H1 (cell line): ENCODE results near the gene METTL22. TPM values are rescaled to one million over a fixed set of nuclear protein-coding genes. Genes with fewer than 3 reads are reported as not detected.

Source experiments
- CTCF ChIA-PET: fragments of 300-600 bp; sonication (Branson Sonifier 250); formaldehyde crosslinking; loops from one replicate; lab custom pipeline; 2021; ENCODE audit not compliant: partially characterized antibody; lab: Charles Lee
- POLR2A ChIA-PET: fragments of 300-600 bp; sonication (Branson Sonifier 250); formaldehyde crosslinking; loops from one replicate; lab custom pipeline; 2021; ENCODE audit warnings: inconsistent platforms; ENCODE audit not compliant: partially characterized antibody; lab: Charles Lee
- DNase-seq, 2 experiments: peaks; one replicate each; pipeline versions ENCODE4 v3.0.0 to v3.0.0-alpha.2; 2010 to 2022; ENCODE audit warnings: low spot score in 2 of 2, low read depth in 1 of 2, mixed read lengths in 1 of 2
- FAIRE-seq: peaks from 2 replicates; lab custom pipeline; 2011; peaks lifted over from hg19 to GRCh38; lab: Jason Lieb, UNC
- H2AFZ ChIP-seq: 2 replicates; pipeline ENCODE4 v1.8.1; 2012; ENCODE audit warnings: low read length, inconsistent platforms
- H2AK5ac ChIP-seq: 2 replicates; pipeline ENCODE4 v1.6.1; 2013; ENCODE audit warnings: low read depth, low read length
- H2BK120ac ChIP-seq: replicated peaks from 2 replicates; pipeline ENCODE3; 2013; ENCODE audit warnings: low read depth, low read length, inconsistent platforms
- H2BK12ac ChIP-seq: 2 replicates; pipeline ENCODE4 v1.6.1; 2013; ENCODE audit warnings: low read depth, low read length
- H2BK15ac ChIP-seq: 2 replicates; pipeline ENCODE4 v1.6.1; 2013; ENCODE audit warnings: low read length
- H2BK20ac ChIP-seq: 2 replicates; pipeline ENCODE4 v1.6.1; 2013; ENCODE audit warnings: low read length
- H2BK5ac ChIP-seq: 2 replicates; pipeline ENCODE4 v1.6.1; 2013; ENCODE audit warnings: low read depth, low read length
- H3K14ac ChIP-seq: 2 replicates; pipeline ENCODE4 v1.6.1; 2013; ENCODE audit warnings: inconsistent platforms; ENCODE audit not compliant: insufficient read length
- H3K18ac ChIP-seq: 2 replicates; pipeline ENCODE4 v1.6.1; 2013; ENCODE audit warnings: low read length; ENCODE audit errors: extremely low read depth
- H3K23ac ChIP-seq: 2 replicates; pipeline ENCODE4 v1.6.1; 2013; ENCODE audit warnings: inconsistent platforms; ENCODE audit not compliant: insufficient read length
- H3K23me2 ChIP-seq: 2 replicates; pipeline ENCODE4 v1.6.1; 2013; ENCODE audit warnings: low read depth, low read length
- H3K27ac ChIP-seq: 2 replicates; pipeline ENCODE4 v1.6.1; 2011; ENCODE audit warnings: low read depth, low read length, inconsistent platforms
- H3K27me3 ChIP-seq, 4 experiments: replicated peaks in 1 of 4; 1 replicate in 1 of 4; 2 replicates in 3 of 4; pipeline versions ENCODE4 v1.6.1 to v1.8.1; 2011 to 2013; ENCODE audit warnings: low read length in 3 of 4, mild to moderate bottlenecking in 3 of 4, inconsistent platforms in 2 of 4, mixed read lengths in 2 of 4, moderate library complexity in 1 of 4; ENCODE audit not compliant: control insufficient read depth in 3 of 4, insufficient read depth in 3 of 4; ENCODE audit errors: extremely low read depth in 1 of 4
- H3K36me3 ChIP-seq, 4 experiments: 2 replicates each; pipeline versions ENCODE4 v1.6.1 to v1.8.1; 2011 to 2013; ENCODE audit warnings: mild to moderate bottlenecking in 4 of 4, low read length in 3 of 4, moderate library complexity in 2 of 4, control low read depth in 1 of 4, inconsistent platforms in 1 of 4; ENCODE audit not compliant: insufficient read depth in 4 of 4, control insufficient read depth in 2 of 4
- H3K4ac ChIP-seq: replicated peaks from 2 replicates; pipeline ENCODE3; 2013; ENCODE audit warnings: low read length, low read depth, mixed read lengths, inconsistent platforms; ENCODE audit not compliant: insufficient read length
- H3K4me1 ChIP-seq, 4 experiments: replicated peaks in 1 of 4; 1 replicate in 1 of 4; 2 replicates in 3 of 4; pipeline versions ENCODE4 v1.6.1 to v1.8.1; 2011 to 2013; ENCODE audit warnings: low read length in 3 of 4, inconsistent platforms in 2 of 4, mixed read lengths in 1 of 4; ENCODE audit not compliant: insufficient read depth in 4 of 4, control insufficient read depth in 3 of 4
- H3K4me2 ChIP-seq, 2 experiments: 2 replicates each; pipeline versions ENCODE4 v1.6.1 to v1.8.1; 2011 to 2013; ENCODE audit warnings: low read depth in 2 of 2, low read length in 2 of 2, control low read depth in 1 of 2, inconsistent platforms in 1 of 2, mild to moderate bottlenecking in 1 of 2; ENCODE audit not compliant: insufficient read depth in 1 of 2
- H3K4me3 ChIP-seq, 4 experiments: fragments of 200-600, 300-600 bp in 1 of 4; sonication (generic), shearing (Covaris generic), sonication (Bioruptor Twin) in 1 of 4; 2 replicates each; pipeline versions ENCODE4 v1.5.1 to v1.8.1; 2011 to 2016; ENCODE audit warnings: low read length in 4 of 4, low read depth in 3 of 4, control low read depth in 2 of 4, inconsistent platforms in 2 of 4, mild to moderate bottlenecking in 2 of 4, mixed read lengths in 1 of 4, moderate library complexity in 1 of 4; ENCODE audit not compliant: insufficient read depth in 2 of 4; ENCODE audit errors: extremely low read depth in 1 of 4
- H3K56ac ChIP-seq: replicated peaks from 2 replicates; pipeline ENCODE3; 2013; ENCODE audit warnings: low read depth, mild to moderate bottlenecking, mixed read lengths, low read length, inconsistent platforms; ENCODE audit not compliant: insufficient read length
- H3K79me1 ChIP-seq: 2 replicates; pipeline ENCODE4 v1.6.1; 2013; ENCODE audit warnings: low read depth, low read length, control low read depth
- H3K79me2 ChIP-seq, 2 experiments: 2 replicates each; pipeline versions ENCODE4 v1.6.1 to v1.8.1; 2012 to 2013; ENCODE audit warnings: low read length in 2 of 2, mild to moderate bottlenecking in 2 of 2, inconsistent platforms in 1 of 2; ENCODE audit not compliant: insufficient read depth in 2 of 2, control insufficient read depth in 1 of 2
- H3K9ac ChIP-seq, 4 experiments: replicated peaks in 1 of 4; 1 replicate in 1 of 4; 2 replicates in 3 of 4; pipeline versions ENCODE4 v1.6.1 to v1.8.1; 2011 to 2013; ENCODE audit warnings: low read depth in 3 of 4, low read length in 3 of 4, control low read depth in 2 of 4, mild to moderate bottlenecking in 2 of 4, moderate library complexity in 2 of 4, inconsistent platforms in 1 of 4; ENCODE audit errors: extremely low read depth in 1 of 4
- H3K9me3 ChIP-seq, 2 experiments: 2 replicates each; pipeline versions ENCODE4 v1.6.1 to v1.8.1; 2012 to 2013; ENCODE audit warnings: mild to moderate bottlenecking in 2 of 2, moderate library complexity in 2 of 2, control low read depth in 1 of 2, inconsistent platforms in 1 of 2, low read depth in 1 of 2, low read length in 1 of 2, mixed read lengths in 1 of 2; ENCODE audit not compliant: insufficient read depth in 2 of 2
- H4K20me1 ChIP-seq, 2 experiments: replicated peaks in 1 of 2; 2 replicates each; pipeline versions ENCODE3 to v1.8.1; 2011 to 2013; ENCODE audit warnings: inconsistent platforms in 2 of 2, low read length in 2 of 2, mild to moderate bottlenecking in 1 of 2; ENCODE audit not compliant: insufficient read depth in 2 of 2, control insufficient read depth in 1 of 2
- H4K5ac ChIP-seq: 2 replicates; pipeline ENCODE4 v1.6.1; 2013; ENCODE audit warnings: low read length, low read depth, mixed read lengths, inconsistent platforms; ENCODE audit not compliant: insufficient read length
- H4K8ac ChIP-seq: 2 replicates; pipeline ENCODE4 v1.8.0; 2013; ENCODE audit warnings: mild to moderate bottlenecking, moderate library complexity, low read length, inconsistent platforms; ENCODE audit not compliant: insufficient read depth; ENCODE audit errors: extremely low read depth
- H4K91ac ChIP-seq: replicated peaks from 2 replicates; pipeline ENCODE3; 2013; ENCODE audit warnings: low read length, mixed read lengths, inconsistent platforms; ENCODE audit not compliant: insufficient read length
- BRCA1 ChIP-seq: IDR thresholded peaks from 2 replicates; pipeline ENCODE4 v1.6.1; 2012; ENCODE audit warnings: low read depth, low read length, improper control_type of control experiment
- CHD2 ChIP-seq: IDR thresholded peaks from 2 replicates; pipeline ENCODE4 v1.6.1; 2012; ENCODE audit warnings: low read length, improper control_type of control experiment
- JUN ChIP-seq: IDR thresholded peaks from 2 replicates; pipeline ENCODE4 v1.6.1; 2011; ENCODE audit warnings: low read depth, mild to moderate bottlenecking, improper control_type of control experiment, low read length
- KDM4A ChIP-seq: IDR thresholded peaks from one replicate; pipeline ENCODE4 v1.7.1; 2012; ENCODE audit warnings: low read depth, mild to moderate bottlenecking, moderate library complexity, low read length, inconsistent platforms; ENCODE audit not compliant: severe bottlenecking
- POLR2AphosphoS5 ChIP-seq: IDR thresholded peaks from 2 replicates; pipeline ENCODE4 v1.6.1; 2011; ENCODE audit warnings: low read depth, low read length
- POU5F1 ChIP-seq: IDR thresholded peaks from 2 replicates; pipeline ENCODE4 v1.6.1; 2011; ENCODE audit warnings: low read depth, mild to moderate bottlenecking, low read length, moderate library complexity
- RAD21 ChIP-seq, 2 experiments: IDR thresholded peaks in 1 of 2; conservative IDR thresholded peaks in 1 of 2; 2 replicates each; pipeline ENCODE4 v1.6.1; 2011; ENCODE audit warnings: low read depth in 2 of 2, low read length in 2 of 2, improper control_type of control experiment in 1 of 2, inconsistent platforms in 1 of 2, mild to moderate bottlenecking in 1 of 2, moderate library complexity in 1 of 2
- SRF ChIP-seq: IDR thresholded peaks from 2 replicates; pipeline ENCODE4 v1.6.1; 2011; ENCODE audit warnings: mild to moderate bottlenecking, low read depth, low read length, moderate library complexity
- SUZ12 ChIP-seq: fragments of 200-600 bp; sonication (generic); IDR thresholded peaks from 2 replicates; pipeline ENCODE4 v1.6.1; 2012; ENCODE audit warnings: mild to moderate bottlenecking, inconsistent platforms, low read length, moderate library complexity, mixed read lengths
- TEAD4 ChIP-seq: IDR thresholded peaks from 2 replicates; pipeline ENCODE4 v1.6.1; 2012; ENCODE audit warnings: low read depth, low read length, inconsistent platforms, mixed read lengths
- WGBS, 2 experiments: shearing (Covaris generic) in 1 of 2; methylation state at CpG; one replicate each; pipeline versions ENCODE4 v1.1.6 to v1.1.7; 2013 to 2015; ENCODE audit warnings: low lambda C conversion rate in 2 of 2, mixed read lengths in 2 of 2, inconsistent platforms in 1 of 2, low coverage in 1 of 2, missing lambda C conversion rate in 1 of 2; ENCODE audit not compliant: insufficient replicate concordance in 2 of 2, insufficient coverage in 1 of 2, insufficient read length in 1 of 2; ENCODE audit errors: extremely low coverage in 1 of 2, missing lambda C conversion rate in 1 of 2; 5-methylcytosine and 5-hydroxymethylcytosine counted together
- polyA plus RNA-seq, 7 experiments: library from polyadenylated mRNA; depleted of rRNA in 3 of 7; stranded (reverse) in 5 of 7; unstranded in 2 of 7; fragments of >200 nt in 5 of 7; fragments of 200-250 nt in 2 of 7; gene quantifications; 1 replicate in 5 of 7; 2 replicates in 1 of 7; 4 replicates in 1 of 7; pipeline versions ENCODE4 v1.2.1 to v1.2.3, GENCODE V29; 2011 to 2013; ENCODE audit warnings: missing spikeins in 2 of 7, mixed read lengths in 2 of 7
- total RNA-seq: library from RNA; stranded (reverse); fragmentation: NEBNext Ultra II Directional; extraction: Animal tissue kit (Norgen Biotek cat#: 25700); gene quantifications from 2 replicates; pipeline ENCODE4 v1.2.1, GENCODE V29; 2021

METTL22 gene
- total and polyA plus RNA-seq, 2 of the 8 experiments (the other 6 are each of a cell fraction or from before 2014, with no cell fraction given): 56.7 to 85.2 TPM

- no peak overlapping the region for H2BK20ac ChIP-seq
- peaks cover 10 to 12% of the 10 kb centered on the region in 2 experiments for H3K9me3 ChIP-seq
- no peaks in the 10 kb centered on the region for H3K79me1 ChIP-seq
- no peak for DNase-seq
- H3K56ac ChIP-seq: no peak overlapping the region
- H2BK5ac ChIP-seq: no peak overlapping the region
- FAIRE-seq: no peak
- H3K27ac ChIP-seq: no peak overlapping the region
- H3K14ac ChIP-seq: no peak overlapping the region
- no peak overlapping the region for H3K23ac ChIP-seq
- no peak overlapping the region for H3K4me2 ChIP-seq
- H2BK15ac ChIP-seq: no peak overlapping the region
- no peak overlapping the region for H2AK5ac ChIP-seq
- no peaks in the 10 kb centered on the region for H3K36me3 ChIP-seq
- H3K4me3 ChIP-seq: no peak overlapping the region
- no peak overlapping the region for H3K9ac ChIP-seq
- 80% methylated on average over 1 of the region's 1 CpG; no CpG with 5 or more reads in 1 of the 2 experiments for WGBS, 2 experiments
- TF ChIP-seq POU5F1 (no peak), JUN (no peak), SUZ12 (no peak), RAD21 (IDR thresholded peaks at IDR 0.05 in 1 of 2, conservative IDR thresholded peaks at IDR 0.05 in 1 of 2; ENCODE audit: low read depth in 2 of 2, low read length in 2 of 2) (no peak), BRCA1 (no peak), POLR2AphosphoS5 (no peak), TEAD4 (no peak), CHD2 (no peak), KDM4A (no peak), SRF (no peak)
- no peaks in the 10 kb centered on the region for H4K20me1 ChIP-seq
- H4K5ac ChIP-seq: no peak overlapping the region
- H2BK120ac ChIP-seq: no peak overlapping the region
- H3K4ac ChIP-seq: no peak overlapping the region
- no peaks in the 10 kb centered on the region for H3K27me3 ChIP-seq
- H3K79me2 ChIP-seq: no peaks in the 10 kb centered on the region
- no peaks in the 10 kb centered on the region for H3K23me2 ChIP-seq
- no peak overlapping the region for H2BK12ac ChIP-seq
- H4K91ac ChIP-seq: no peak overlapping the region
- POLR2A ChIA-PET: interaction anchor here (1.0 kb wide), 1 partner anchor 106 kb away, joined by 3 read pairs; no protein-coding TSS in a partner anchor
- H3K18ac ChIP-seq: no peak overlapping the region
- CTCF ChIA-PET: no interaction called here
- H2AFZ ChIP-seq: no peak overlapping the region
- H3K4me1 ChIP-seq: peaks cover 0 to 6% (median 4%) of the 10 kb centered on the region in 4 experiments; a peak in 4 of 7 replicates
- no peak overlapping the region for H4K8ac ChIP-seq
Observed at GRCh38 chr16:8689686-8690085, 68.2 kb downstream of the METTL22 start.
